GM12892 (cell line): ENCODE measurements around the gene MTUS2.

Experiments used
- DNase-seq: peaks from one replicate; pipeline ENCODE4 v3.0.0; 2011; ENCODE audit not compliant: insufficient read length
- FAIRE-seq: peaks from 2 replicates; lab custom pipeline; 2011; peaks lifted over from hg19 to GRCh38; lab: Jason Lieb, UNC
- POLR2A ChIP-seq: IDR thresholded peaks from 2 replicates; pipeline ENCODE4 v1.6.1; 2011; ENCODE audit warnings: low read depth, low read length, control low read depth
- POLR2AphosphoS5 ChIP-seq: IDR thresholded peaks from 2 replicates; pipeline ENCODE4 v1.6.1; 2011; ENCODE audit warnings: low read depth, low read length, control low read depth
- TAF1 ChIP-seq: IDR thresholded peaks from 2 replicates; pipeline ENCODE4 v1.6.1; 2011; ENCODE audit warnings: low read depth, mild to moderate bottlenecking, control low read depth, low read length, borderline replicate concordance

The MTUS2 gene

DNA sequence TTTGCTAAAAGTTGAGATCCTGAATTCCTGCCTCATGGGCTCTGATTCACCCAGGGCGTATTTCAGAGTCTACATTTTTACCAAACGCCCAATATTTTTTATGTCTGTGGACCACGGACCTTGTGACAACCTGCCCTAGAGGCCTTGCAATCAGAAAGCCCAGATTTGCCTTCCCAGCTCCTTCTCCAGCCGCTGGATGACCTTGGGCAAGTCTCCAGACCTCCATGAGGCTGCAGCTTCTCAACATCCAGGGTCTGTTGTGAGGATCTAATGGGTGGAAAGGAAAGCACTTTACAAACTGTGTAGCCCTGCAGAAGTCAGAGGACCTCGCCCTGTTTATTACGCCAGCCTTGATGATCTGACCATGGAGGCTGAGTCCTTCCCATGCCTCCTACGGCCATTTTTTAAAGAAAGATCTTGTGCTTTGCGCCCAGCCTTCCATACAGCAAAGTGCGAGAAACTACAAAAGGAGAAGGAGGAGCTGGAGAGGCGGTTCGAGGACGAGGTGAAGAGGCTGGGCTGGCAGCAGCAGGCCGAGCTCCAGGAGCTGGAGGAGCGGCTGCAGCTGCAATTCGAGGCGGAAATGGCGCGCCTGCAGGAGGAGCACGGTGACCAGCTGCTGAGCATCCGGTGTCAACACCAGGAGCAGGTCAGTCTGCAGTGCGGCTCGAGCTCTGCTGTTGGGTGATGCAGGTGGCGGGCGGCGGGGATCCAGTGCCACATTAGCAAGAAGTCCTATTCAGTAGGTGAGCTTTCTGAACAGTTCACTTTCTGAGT lies 659.8 kb downstream of the MTUS2 start:
- FAIRE-seq (no peak), DNase-seq (no peak)
- no peak for TF ChIP-seq POLR2A
- TF ChIP-seq TAF1 = no peak
- no peak for TF ChIP-seq POLR2AphosphoS5

DNA sequence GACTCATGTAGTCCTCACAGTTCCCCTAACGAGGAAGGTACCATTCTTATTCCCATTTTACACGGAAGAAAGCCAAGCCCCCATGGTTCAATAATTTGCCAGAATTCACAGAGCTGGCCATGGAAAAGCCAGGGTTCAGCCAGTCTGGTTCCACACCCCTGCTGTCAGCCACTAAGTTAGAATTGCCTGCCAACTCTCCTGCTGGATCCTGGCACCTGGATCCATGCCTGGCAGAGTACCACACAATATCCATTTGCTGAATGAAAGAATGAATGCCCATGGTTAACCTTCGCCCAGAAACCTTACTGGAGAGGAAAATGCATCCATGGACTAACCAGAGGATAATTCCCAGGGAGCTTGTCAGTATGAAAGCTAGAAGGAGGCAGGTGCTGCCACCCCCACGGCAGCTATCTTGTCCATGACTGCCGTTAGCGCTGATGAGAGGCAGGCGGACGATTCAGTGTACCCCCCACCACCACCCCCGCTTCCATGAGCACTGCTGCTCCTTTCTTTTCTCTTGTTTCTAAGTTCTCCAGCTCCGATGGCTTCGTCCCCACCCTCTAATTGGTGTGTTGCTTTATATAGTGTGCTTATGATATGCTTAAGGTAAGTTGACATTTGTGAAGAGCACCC lies 660.9 kb downstream of the MTUS2 start:
- TF ChIP-seq POLR2A (no peak), TAF1 (no peak), POLR2AphosphoS5 (no peak)
- no peak for FAIRE-seq
- no peak for DNase-seq

DNA sequence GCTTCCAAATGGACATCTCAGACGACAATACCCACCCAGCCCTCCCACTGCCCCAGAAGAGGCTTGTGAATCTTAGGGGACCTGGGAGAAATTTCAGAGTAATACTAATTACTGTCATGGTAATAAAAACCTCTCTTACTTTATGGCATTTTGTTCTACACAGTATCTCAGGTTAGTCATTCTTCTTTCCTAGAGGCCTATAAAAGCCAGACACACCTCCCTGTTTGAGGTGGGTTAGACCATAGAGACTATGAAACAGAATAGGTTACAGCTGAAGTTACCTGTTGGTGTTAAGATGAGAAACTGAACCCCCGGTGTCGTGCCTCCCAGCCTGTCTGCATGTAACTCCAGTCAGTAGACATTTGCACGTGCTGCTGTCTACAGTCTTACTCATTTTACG lies 661.5 kb downstream of the MTUS2 start:
- TF ChIP-seq TAF1 = no peak
- TF ChIP-seq POLR2A = no peak
- TF ChIP-seq POLR2AphosphoS5 = no peak
- DNase-seq = no peak
- no peak for FAIRE-seq

GRCh38 chr13:29482504-29482903 lies 662.4 kb downstream of the MTUS2 start:
- no peak for DNase-seq
- FAIRE-seq = no peak
- TF ChIP-seq TAF1 = no peak
- TF ChIP-seq POLR2A = no peak
- no peak for TF ChIP-seq POLR2AphosphoS5

DNA sequence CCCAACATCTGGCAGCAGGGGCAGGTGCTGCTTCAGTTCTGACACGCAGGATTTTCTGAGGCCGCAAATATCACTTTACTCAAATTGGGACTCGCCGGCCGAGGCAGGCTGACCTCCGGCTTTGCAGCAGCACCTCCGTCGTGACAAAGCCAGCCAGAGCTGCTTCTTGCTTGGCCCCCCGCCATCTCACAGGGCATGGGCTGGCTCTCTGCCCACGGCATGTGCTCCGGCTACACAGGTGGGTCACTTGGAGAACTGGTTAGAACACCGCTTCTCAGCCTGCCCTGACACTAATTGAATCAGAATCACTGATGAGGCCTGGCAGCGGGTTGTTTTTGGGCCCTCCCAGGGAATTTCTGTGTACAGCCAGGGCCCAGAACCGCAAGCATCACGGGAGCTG lies 663.1 kb downstream of the MTUS2 start:
- FAIRE-seq (no peak), DNase-seq (no peak)
- TF ChIP-seq TAF1 (no peak), POLR2AphosphoS5 (no peak), POLR2A (no peak)

- no peak for FAIRE-seq
- no peak for TF ChIP-seq POLR2AphosphoS5
- TF ChIP-seq POLR2A = no peak
- TF ChIP-seq TAF1 = no peak
- no peak for DNase-seq
Observed at GRCh38 chr13:29483623-29484022, 663.5 kb downstream of the MTUS2 start.

GRCh38 chr13:29484236-29484635 lies 664.1 kb downstream of the MTUS2 start:
- TF ChIP-seq POLR2A (no peak), TAF1 (no peak), POLR2AphosphoS5 (no peak)
- no peak for DNase-seq
- FAIRE-seq = no peak

DNA sequence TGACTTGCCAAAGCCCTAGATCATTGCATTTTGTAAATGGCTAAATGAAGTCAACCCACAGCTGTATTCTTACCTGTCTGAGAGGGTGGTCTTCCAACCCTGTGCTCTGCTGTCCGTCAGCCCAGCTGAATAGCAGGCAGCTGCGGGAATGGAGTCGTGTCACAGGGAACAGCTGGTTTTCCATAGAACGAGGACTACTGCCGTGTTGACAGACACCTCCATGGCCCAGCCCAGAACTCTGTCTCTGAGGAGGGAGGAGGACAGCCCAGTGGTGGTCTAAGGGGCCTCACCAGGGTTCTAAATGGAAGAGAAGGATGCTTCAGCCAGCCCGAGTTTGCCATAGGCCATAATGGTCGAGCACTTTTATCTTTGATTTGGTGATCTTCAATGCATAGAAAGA lies 664.7 kb downstream of the MTUS2 start:
- DNase-seq (no peak), FAIRE-seq (no peak)
- TF ChIP-seq POLR2A (no peak), POLR2AphosphoS5 (no peak), TAF1 (no peak)

DNA sequence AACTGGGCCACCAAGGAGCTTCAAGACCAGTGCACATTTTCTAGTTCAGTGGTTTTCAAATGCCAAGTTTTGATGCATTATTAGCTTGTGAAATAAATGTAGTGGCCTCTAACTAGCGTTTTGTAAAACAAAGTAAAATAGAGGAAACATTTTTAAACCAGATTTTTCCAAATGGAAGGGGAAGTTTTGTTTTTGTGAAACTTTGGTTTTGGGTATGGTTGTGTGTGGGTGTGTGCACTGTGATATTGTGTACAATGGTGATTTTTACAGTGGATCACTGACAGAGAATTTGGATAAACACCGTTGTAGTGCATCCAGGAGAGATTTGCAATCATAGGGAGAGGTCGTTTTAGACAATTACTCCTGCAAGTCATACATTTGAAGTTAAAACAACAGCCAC lies 666.4 kb downstream of the MTUS2 start:
- DNase-seq = no peak
- no peak for TF ChIP-seq POLR2AphosphoS5
- TF ChIP-seq POLR2A = no peak
- TF ChIP-seq TAF1 = no peak
- no peak for FAIRE-seq

DNA sequence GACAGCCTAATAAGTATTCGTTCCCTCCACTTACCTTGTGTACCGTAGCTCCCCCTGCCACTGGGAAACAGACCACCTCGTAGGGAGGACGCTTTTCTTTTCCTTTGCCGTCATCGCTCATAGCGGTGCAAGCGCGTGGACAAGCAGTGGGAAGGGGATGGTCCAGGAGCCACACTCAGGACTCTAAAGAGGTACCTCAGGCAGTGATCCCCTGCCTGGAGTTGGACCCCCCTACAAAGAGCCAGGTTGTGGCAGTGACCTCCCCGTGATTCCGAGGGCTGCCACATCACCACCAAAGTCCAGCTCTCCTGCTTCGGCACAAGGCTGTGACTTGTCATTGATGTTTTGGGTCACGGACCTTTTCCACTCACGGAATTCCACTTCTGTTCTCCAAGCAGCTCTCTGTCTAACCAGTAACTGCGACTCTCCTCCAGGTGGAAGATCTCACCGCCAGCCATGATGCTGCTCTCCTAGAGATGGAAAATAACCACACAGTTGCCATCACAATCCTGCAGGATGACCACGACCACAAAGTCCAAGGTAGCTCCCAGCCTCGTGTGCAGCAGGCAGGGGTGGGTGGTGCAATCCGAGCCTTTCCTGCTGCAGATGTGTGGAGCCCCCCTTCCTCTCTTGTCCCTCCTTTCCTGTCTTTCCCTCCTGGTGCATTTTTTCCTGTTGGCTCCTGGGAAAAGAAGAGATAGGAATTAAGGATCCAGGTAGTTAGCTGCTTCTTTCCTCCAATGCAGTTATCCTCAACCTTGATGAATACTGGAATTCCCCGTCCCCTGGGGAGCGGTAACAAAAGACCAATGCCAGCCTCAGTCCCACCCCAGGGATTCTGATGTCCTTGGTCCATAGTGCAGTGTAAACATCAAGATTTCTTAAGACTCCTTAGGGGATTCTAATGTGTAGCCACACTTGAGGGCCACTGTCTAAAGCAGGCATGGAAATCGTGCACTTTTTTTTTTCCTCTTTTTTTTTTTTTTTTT lies 667.6 kb downstream of the MTUS2 start:
- TF ChIP-seq TAF1 (no peak), POLR2AphosphoS5 (no peak), POLR2A (no peak)
- no peak for FAIRE-seq

GRCh38 chr13:29489650-29490560 lies 669.8 kb downstream of the MTUS2 start:
- DNase-seq (no peak), FAIRE-seq (no peak)
- no peak for TF ChIP-seq POLR2A
- TF ChIP-seq TAF1 = no peak
- no peak for TF ChIP-seq POLR2AphosphoS5

More for the DNA sequence above, 667.6 kb downstream of the MTUS2 start:
- DNase-seq = no peak
